Neural progenitor cell (in vitro differentiated cells): ENCODE data around the gene ANO3. TPM values are rescaled to one million over a fixed set of nuclear protein-coding genes. Genes with fewer than 3 reads are reported as not detected.

Source experiments
- DNase-seq: peaks from one replicate; pipeline ENCODE4 v3.0.0-alpha.2; 2016; ENCODE audit warnings: low spot score
- H2AFZ ChIP-seq: fragments of 200-600 bp; sonication (generic); replicated peaks from 2 replicates; pipeline ENCODE4 v1.6.1; 2016; ENCODE audit warnings: antibody characterized with exemption
- H3F3A ChIP-seq: fragments of 200-600 bp; sonication (generic); 2 replicates; pipeline ENCODE4 v1.6.1; 2016; ENCODE audit warnings: antibody characterized with exemption, low read depth
- H3K27ac ChIP-seq: fragments of 200-600 bp; sonication (generic); 2 replicates; pipeline ENCODE4 v1.5.1; 2016; ENCODE audit warnings: mild to moderate bottlenecking
- H3K27me3 ChIP-seq: fragments of 200-600 bp; sonication (generic); 2 replicates; pipeline ENCODE4 v1.6.1; 2016; ENCODE audit warnings: mild to moderate bottlenecking, moderate library complexity
- H3K36me3 ChIP-seq: fragments of 200-600 bp; sonication (generic); 2 replicates; pipeline ENCODE4 v1.5.1; 2016
- H3K4me1 ChIP-seq: fragments of 200-600 bp; sonication (generic); 2 replicates; pipeline ENCODE4 v1.6.1; 2016; ENCODE audit warnings: mixed run types
- H3K4me2 ChIP-seq: fragments of 200-600 bp; sonication (generic); 2 replicates; pipeline ENCODE4 v1.6.1; 2016
- H3K4me3 ChIP-seq: fragments of 200-600 bp; sonication (generic); 2 replicates; pipeline ENCODE4 v1.5.1; 2016
- H3K79me2 ChIP-seq: fragments of 200-600 bp; sonication (generic); 2 replicates; pipeline ENCODE4 v1.6.1; 2016; ENCODE audit warnings: low read depth
- H3K9ac ChIP-seq: fragments of 200-600 bp; sonication (generic); 2 replicates; pipeline ENCODE4 v1.6.1; 2016
- H3K9me3 ChIP-seq: fragments of 200-600 bp; sonication (generic); 2 replicates; pipeline ENCODE4 v1.5.1; 2016; ENCODE audit warnings: low read depth
- H4K20me1 ChIP-seq: fragments of 200-600 bp; sonication (generic); 2 replicates; pipeline ENCODE4 v1.6.1; 2016; ENCODE audit warnings: low read depth
- H3K27ac Mint-ChIP-seq: 3 replicates; pipeline ENCODE4 v1.8.0; 2021; ENCODE audit warnings: mixed read lengths
- H3K27me3 Mint-ChIP-seq: 2 replicates; pipeline ENCODE4 v1.8.0; 2022; ENCODE audit warnings: low read depth, mild to moderate bottlenecking, inconsistent platforms, moderate library complexity, mixed read lengths; ENCODE audit not compliant: insufficient read depth
- H3K36me3 Mint-ChIP-seq: 3 replicates; pipeline ENCODE4 v1.8.0; 2021; ENCODE audit warnings: mixed read lengths
- H3K4me1 Mint-ChIP-seq: 3 replicates; pipeline ENCODE4 v1.8.0; 2021; ENCODE audit warnings: mixed read lengths
- H3K4me3 Mint-ChIP-seq: 3 replicates; pipeline ENCODE4 v1.8.0; 2021; ENCODE audit warnings: mild to moderate bottlenecking, moderate library complexity, mixed read lengths
- H3K9me3 Mint-ChIP-seq: 3 replicates; pipeline ENCODE4 v1.8.0; 2020; ENCODE audit warnings: mixed read lengths
- CTCF ChIP-seq: fragments of 200-600 bp; sonication (generic); IDR thresholded peaks from 2 replicates; pipeline ENCODE4 v1.5.1; 2017; ENCODE audit warnings: antibody characterized with exemption, mild to moderate bottlenecking
- EZH2 ChIP-seq: fragments of 200-600 bp; sonication (generic); IDR thresholded peaks from 2 replicates; pipeline ENCODE4 v1.6.1; 2017; ENCODE audit warnings: antibody characterized with exemption, mild to moderate bottlenecking, moderate library complexity
- EZH2phosphoT487 ChIP-seq: fragments of 200-600 bp; sonication (generic); IDR thresholded peaks from 2 replicates; pipeline ENCODE4 v1.6.1; 2017; ENCODE audit warnings: antibody characterized with exemption
- total RNA-seq: library from RNA; depleted of rRNA; stranded (reverse); fragments of >200 nt; gene quantifications from 2 replicates; pipeline ENCODE4 v1.2.3, GENCODE V29; 2015; ENCODE audit warnings: low replicate concordance

The ANO3 gene
- total RNA-seq, 1 donor from 2014 or later: 2.5 TPM

- no peak for TF ChIP-seq CTCF
- TF ChIP-seq EZH2: no peak
- Histone ChIP-seq H2AFZ (no peak overlapping the region), H3K4me2 (no peak overlapping the region), H3K27ac (no peak overlapping the region), H3K36me3 (no peaks in the 10 kb centered on the region), H3K79me2 (no peaks in the 10 kb centered on the region), H3K4me3 (no peak overlapping the region), H4K20me1 (no peaks in the 10 kb centered on the region), H3K9ac (no peak overlapping the region), H3K9me3 (no peaks in the 10 kb centered on the region), H3K4me1 (peaks cover 10% of the 10 kb centered on the region), H3K27me3 (no peaks in the 10 kb centered on the region), H3F3A (no peaks in the 10 kb centered on the region)
- DNase-seq: no peak
- H3K9me3 Mint-ChIP-seq: no peaks in the 10 kb centered on the region
- H3K27me3 Mint-ChIP-seq: peaks cover 3% of the 10 kb centered on the region
- H3K4me1 Mint-ChIP-seq: no peaks in the 10 kb centered on the region
- no peak overlapping the region for H3K4me3 Mint-ChIP-seq
- no peak overlapping the region for H3K27ac Mint-ChIP-seq
- H3K36me3 Mint-ChIP-seq: no peaks in the 10 kb centered on the region
Observed at GRCh38 chr11:26424255-26424654, 92.3 kb downstream of the ANO3 start.

DNA sequence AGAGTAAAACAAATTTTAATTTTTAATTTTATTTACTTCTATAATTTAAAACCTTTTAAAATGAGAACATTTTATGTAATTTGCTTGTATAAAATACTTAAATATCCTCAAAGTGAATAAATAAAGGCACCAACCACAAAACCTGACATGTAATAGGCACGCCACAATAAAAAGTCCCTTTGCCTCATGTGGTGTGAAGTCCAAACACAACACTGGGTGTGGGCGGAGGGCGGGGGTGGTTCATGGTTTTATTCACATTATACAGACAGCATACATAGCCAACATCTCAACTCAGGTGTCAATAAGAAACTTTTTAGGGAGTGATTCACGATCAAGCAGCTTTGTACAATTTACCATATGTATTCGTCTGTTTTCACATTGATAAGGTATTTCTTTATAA lies 107.9 kb downstream of the ANO3 start:
- no peak overlapping the region for H3K4me2 ChIP-seq
- H3K36me3 ChIP-seq: no peaks in the 10 kb centered on the region
- no peak overlapping the region for H3K4me3 Mint-ChIP-seq
- H3K9me3 ChIP-seq: no peaks in the 10 kb centered on the region
- no peak overlapping the region for H3K9ac ChIP-seq
- TF ChIP-seq CTCF (no peak), EZH2phosphoT487 (no peak), EZH2 (no peak)
- H3K27me3 Mint-ChIP-seq: no peaks in the 10 kb centered on the region
- H3K79me2 ChIP-seq: no peaks in the 10 kb centered on the region
- H3K4me1 ChIP-seq: no peaks in the 10 kb centered on the region
- H3F3A ChIP-seq: no peaks in the 10 kb centered on the region
- H2AFZ ChIP-seq: no peak overlapping the region
- no peak overlapping the region for H3K4me3 ChIP-seq
- H3K27me3 ChIP-seq: no peaks in the 10 kb centered on the region
- H3K27ac ChIP-seq: no peak overlapping the region
- H3K9me3 Mint-ChIP-seq: peaks cover 5% of the 10 kb centered on the region
- H3K36me3 Mint-ChIP-seq: peaks cover 2% of the 10 kb centered on the region
- no peaks in the 10 kb centered on the region for H3K4me1 Mint-ChIP-seq
- H4K20me1 ChIP-seq: no peaks in the 10 kb centered on the region
- no peak overlapping the region for H3K27ac Mint-ChIP-seq
- DNase-seq: no peak

- no peak overlapping the region for H3K27ac ChIP-seq
- Mint-ChIP-seq H3K4me1 (no peaks in the 10 kb centered on the region), H3K27ac (no peak overlapping the region), H3K4me3 (no peak overlapping the region), H3K36me3 (peaks cover 2% of the 10 kb centered on the region), H3K27me3 (no peaks in the 10 kb centered on the region), H3K9me3 (peaks cover 5% of the 10 kb centered on the region)
- no peaks in the 10 kb centered on the region for H3K36me3 ChIP-seq
- H2AFZ ChIP-seq: no peak overlapping the region
- H3K4me2 ChIP-seq: no peak overlapping the region
- no peak for DNase-seq
- no peaks in the 10 kb centered on the region for H3K27me3 ChIP-seq
- no peaks in the 10 kb centered on the region for H3K4me1 ChIP-seq
- H4K20me1 ChIP-seq: no peaks in the 10 kb centered on the region
- H3K9me3 ChIP-seq: no peaks in the 10 kb centered on the region
- H3K79me2 ChIP-seq: no peaks in the 10 kb centered on the region
- H3K9ac ChIP-seq: no peak overlapping the region
- H3K4me3 ChIP-seq: no peak overlapping the region
- TF ChIP-seq CTCF (no peak), EZH2phosphoT487 (no peak), EZH2 (no peak)
- no peaks in the 10 kb centered on the region for H3F3A ChIP-seq
Observed at GRCh38 chr11:26442131-26442530, 110.2 kb downstream of the ANO3 start.

DNA sequence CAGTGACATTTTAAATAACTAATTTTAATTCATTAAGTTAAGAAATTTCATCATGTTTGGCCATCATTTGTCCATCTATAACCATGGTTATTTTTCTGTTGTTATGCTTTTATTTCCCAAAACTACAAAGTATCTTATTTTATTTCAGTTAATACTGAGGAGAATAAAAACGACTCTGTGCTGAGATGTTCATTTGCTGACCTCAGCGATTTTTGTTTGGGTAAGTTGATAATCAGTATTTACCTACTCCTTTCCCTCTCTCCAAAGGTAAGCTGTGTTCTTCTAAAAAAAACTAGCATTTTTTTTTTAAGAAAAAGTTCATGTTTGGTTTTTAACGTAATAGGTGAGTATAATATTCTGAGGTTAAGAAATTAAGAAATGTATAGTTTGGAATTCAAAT lies 111.7 kb downstream of the ANO3 start:
- H3K27ac Mint-ChIP-seq: no peak overlapping the region
- H3K27me3 Mint-ChIP-seq: no peaks in the 10 kb centered on the region
- Histone ChIP-seq H2AFZ (no peak overlapping the region), H4K20me1 (no peaks in the 10 kb centered on the region), H3K79me2 (no peaks in the 10 kb centered on the region), H3F3A (no peaks in the 10 kb centered on the region), H3K9me3 (no peaks in the 10 kb centered on the region), H3K4me2 (no peak overlapping the region), H3K4me3 (no peak overlapping the region), H3K4me1 (no peaks in the 10 kb centered on the region), H3K9ac (no peak overlapping the region), H3K27me3 (no peaks in the 10 kb centered on the region), H3K36me3 (no peaks in the 10 kb centered on the region), H3K27ac (no peak overlapping the region)
- no peak overlapping the region for H3K4me3 Mint-ChIP-seq
- H3K9me3 Mint-ChIP-seq: peaks cover 5% of the 10 kb centered on the region
- no peaks in the 10 kb centered on the region for H3K4me1 Mint-ChIP-seq
- TF ChIP-seq CTCF (no peak), EZH2 (no peak), EZH2phosphoT487 (no peak)
- no peak for DNase-seq
- peaks cover 2% of the 10 kb centered on the region for H3K36me3 Mint-ChIP-seq
